ENCODE data around the gene PML.

Gene PML

DNA sequence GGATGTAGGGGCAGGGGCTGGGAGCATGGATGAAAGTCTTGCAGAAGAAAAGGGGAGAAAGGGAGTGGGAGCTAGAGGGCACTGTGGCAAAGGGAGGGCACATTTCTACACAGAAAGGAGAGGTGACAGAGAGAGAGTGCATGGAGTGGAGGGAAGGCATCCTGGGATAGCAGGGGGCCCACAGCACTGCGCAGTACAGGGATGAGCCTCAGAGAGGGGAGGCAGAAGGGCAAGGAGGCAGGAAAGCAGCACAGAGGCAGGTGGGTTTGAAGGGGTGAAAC is 7.8 kb upstream of the PML start:
- no peak for DNase-seq

DNA sequence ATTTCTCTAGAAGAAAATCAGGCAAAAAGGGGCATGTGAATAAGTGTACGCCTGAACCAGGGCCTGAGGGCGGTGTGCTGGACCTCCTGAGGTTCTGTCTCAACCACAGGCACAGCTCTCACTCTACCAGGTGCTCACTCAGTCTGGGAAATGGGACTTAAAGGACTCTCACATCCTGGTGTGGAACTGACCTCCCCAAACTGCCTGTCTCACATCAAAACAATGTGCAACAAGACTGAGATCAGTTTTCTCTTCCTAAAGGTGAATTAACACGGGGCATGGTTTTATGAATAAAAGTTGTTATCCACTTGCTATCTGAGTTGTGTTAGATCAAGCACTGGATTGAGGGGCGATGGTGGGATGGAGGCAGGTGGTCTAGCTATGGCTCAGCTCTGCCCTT is 7.3 kb upstream of the PML start:
- DNase-seq, result no peak

DNA sequence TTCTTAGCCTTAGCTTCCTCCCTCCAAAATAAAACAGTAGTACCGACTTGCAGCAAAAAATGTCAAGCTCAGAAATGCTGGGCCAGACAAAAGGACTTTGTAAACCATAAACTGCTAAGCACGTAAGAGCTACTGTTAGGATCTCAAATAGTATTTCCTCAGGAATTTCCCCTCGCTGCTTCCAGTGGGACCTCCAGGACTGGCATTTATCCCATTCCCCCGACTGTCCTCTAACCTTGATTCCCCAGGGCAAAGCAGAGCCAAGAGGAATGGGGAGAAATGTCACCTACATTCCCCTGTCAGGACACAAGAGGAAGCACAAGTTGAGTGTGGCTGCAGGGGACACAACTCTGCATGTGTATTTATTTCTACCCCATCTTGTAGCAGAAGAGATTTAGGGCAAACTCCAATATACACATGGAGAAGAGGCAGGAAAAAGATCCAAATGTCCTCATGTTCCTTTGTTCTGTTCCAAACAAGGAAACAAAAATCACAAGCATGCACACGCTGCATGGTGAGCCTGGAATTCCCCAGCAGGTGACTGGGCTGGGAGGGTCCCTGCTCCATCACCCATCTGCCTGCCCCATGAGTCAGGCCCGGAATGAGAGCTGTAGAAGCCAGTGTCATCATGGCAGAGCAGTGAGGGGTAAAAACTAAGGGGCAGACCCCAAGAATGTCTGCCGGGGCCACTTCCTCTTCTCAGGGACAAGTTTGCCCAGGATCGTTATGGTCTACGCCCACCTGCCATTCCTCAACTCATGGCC is 6.7 kb upstream of the PML start:
- no peak for DNase-seq

DNA sequence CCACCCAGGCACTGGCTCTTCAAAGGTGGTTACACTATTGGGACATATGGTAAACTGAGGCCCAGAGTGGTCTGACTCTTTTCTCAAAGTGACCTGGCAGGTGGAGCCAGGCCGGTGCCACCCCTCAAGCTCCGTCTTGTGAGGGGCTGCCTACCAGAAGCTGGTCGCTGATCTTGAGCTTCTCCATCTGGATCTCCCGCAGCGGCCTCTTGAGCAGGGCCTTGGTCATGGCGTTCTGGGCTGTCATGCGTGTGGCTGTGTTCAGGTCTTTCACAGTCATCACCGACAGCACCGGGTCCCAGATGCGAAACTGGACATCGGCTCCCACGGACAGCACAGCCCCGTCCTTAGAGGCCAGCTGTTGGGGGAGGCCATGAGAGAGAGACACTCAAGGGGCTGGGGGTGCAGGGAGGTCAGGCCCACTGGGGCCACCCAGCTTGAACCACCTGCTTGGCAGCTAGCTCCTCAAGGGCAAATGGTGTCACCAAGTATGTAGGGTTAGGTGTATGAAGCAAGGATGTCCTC is 6.0 kb upstream of the PML start:
- DNase-seq, result no peak

DNA sequence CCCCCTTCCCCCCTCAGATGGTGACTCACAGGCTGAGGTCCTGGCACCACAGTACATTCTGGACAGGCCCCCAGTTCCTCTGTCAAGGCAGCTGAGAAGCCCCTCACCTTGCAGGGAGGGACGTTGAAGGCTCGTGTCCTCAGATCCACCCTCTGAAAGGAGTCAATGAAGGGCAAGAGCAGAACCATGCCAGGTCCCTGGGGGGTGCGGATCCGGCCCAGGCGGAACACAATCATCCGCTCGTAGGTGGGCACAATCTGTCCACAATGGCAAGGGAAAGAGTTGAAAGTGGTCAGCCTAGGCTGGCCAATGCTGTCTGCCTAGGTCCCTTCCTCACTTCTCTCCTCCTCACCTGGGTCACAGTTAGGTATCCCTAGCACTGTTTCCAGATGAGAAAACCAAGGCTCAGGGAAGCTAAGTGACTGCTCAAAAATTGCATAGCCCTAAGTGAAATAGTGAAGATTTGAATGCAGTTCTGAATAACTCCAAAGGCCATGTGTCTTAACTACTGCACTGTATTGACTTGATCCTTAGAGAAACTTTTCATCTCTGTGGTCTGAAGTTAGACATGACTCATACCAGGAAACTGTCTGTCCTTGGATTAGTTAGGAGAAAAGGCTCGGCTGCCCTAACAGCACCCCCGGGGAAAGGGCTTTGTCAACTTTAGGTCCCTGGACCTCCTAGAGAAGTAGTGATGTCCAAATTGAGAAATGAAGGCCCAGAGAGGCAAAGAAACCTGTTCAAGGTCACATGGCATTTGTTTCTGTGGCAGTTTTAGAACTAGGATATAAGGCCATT is 5.3 kb upstream of the PML start:
- DNase-seq, result no peak

DNA sequence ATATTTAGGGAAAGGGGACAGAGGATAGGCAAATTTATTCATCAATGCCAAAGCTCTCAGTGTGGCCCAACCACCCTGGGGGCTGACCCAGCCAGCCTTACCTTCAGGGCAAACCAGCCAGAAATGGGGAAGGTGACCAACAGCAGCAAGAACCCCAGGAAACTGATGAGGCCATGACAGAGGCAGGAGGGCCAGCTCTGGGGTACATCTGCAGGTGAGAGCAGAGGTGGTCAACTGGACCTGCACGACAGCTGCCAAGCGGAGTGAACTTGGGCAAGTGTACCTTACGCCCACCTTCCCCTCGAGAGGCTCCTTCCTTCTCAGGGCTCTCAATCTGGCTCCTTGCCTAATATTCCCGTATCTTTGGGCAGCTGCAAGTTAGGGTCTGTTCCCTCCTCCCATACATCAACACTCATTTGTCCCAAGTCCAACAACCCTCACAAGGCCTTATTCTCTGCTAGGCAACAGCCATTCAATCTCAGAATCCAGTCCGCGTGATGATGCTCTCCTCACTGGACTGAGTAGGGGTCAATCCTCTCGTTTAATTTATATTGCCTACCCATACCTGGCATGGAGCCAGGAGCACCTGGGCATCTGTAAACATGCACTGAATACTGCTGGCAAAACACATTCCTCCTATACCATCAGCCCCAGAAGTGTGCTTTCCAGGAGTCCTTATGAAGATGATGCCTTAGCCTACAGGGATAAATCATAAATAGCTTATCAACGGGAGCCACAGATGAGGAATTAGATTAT is 4.1 kb upstream of the PML start:
- no peak for DNase-seq

DNA sequence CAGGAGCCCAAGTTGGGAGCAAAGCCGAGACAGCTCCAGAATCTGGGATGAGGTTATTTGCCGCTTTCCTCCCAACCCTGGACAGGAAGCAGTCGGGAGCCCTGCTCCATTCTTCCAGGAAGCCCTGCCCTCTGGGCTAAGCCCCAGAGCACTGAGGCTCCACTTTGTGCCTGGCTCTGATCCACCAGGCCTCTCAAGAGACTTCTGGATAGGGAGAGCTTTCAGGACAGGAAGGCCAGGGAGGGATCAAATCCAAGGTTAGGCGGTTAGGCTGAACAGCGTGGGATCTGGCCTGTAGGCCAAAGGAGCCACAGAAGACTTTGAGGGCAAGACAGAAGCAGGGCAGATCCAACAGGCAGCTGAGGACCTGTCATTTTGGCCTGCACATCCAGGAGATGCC is 3.3 kb upstream of the PML start:
- DNase-seq, result no peak

DNA sequence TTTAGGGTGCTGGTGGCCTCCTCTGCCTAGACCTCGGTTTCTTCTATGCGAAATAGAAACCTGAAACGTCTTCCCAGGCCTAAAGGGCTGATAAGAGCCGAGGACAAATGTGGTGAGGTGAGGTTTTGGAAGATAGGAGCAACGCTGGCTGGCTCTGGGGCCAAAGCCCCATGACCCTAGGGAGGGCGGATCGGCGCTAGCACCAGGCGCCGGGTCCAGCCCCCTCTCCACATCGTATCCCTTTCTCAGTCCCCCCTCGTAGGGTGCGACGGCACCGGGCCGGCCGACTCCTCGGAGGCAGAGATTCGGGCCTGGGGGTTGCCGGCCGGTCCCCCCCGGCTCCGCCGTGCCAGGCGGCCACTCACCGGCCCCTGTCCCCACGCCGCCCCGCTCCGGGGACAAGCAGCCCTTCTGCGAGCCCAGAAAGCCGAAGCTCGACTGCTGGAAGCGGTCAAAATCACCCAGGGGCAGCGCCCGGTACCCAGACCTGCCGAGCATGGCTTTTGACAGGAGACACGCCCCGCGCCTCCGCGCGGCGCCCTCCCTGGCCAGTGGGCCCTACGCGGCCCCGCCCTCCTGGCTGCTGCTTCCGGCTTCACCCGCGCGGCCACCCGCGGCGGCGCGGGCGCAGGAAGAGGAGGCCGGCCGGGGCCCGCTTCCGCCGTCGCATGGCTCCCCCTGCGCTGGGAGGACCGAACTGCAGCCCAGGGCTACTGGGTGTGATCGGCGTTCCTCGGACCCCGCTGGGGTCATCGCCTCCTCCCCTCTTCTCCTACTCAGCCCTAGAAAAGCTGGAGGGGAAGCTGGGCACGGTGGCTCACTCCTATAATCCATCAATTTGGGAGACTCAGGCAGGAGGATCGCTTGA is 2.6 kb upstream of the PML start, which contains the start of gene STOML1:
Gene STOML1, minus strand, starts transcription at position 570 of the 868 bp plus-strand sequence. Its CDS starts 72 bp downstream, at position 498.
- DNase-seq, result peak in 1 of 2 experiments; percentile 57

DNA sequence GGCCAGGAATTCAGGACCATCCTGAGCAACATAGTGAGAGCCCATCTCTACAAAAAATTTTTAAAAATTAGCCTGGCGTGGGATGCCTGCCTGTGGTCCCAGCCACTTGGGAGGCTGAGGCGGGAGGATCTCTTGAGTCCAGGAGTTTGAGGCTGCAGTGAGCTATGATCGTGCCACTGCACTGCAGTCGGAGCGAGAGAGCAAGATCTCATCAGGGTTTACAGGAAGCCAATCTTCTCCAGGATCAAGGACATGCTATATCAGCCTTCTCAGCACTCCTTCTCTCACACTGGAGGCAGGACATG is 2.0 kb upstream of the PML start:
- no peak for DNase-seq

DNA sequence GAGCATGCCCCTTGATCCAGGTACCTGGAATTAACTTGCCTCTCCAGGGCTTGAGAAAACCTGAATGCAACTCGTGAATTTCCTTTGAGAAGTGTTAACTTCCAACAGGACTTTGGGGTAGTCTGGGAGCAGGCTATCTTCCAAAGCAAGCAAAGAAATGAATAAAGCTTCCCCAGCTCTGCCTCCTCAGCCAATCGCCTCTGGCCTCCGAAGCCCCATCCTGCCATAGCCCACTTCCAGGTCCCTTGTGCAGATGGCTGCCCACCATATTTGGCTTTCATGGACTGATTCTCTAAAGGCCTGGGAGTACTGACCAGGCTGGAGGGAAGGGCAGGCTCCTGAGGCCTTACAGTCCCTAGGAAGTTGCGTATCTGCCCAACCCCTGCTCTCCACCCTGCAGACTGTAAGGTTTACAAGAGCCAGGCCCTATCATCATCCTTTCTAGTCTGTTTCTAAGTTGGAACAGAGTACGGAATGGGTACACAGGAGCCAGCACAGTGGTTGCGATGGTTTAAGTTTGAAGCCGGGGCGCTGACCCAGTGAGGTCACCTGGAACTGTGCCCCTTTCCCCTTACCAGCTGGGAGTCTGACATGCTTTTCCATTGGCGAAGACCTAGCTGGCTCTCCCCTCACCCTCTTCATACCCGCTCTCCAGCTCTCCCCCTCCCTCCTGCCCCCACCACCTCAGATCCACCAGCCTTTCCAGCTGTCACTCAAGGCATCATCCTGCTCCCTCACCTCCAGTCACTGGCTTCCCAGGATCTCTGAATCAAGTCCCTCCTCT is 1.1 kb upstream of the PML start:
- DNase-seq, result no peak

DNA sequence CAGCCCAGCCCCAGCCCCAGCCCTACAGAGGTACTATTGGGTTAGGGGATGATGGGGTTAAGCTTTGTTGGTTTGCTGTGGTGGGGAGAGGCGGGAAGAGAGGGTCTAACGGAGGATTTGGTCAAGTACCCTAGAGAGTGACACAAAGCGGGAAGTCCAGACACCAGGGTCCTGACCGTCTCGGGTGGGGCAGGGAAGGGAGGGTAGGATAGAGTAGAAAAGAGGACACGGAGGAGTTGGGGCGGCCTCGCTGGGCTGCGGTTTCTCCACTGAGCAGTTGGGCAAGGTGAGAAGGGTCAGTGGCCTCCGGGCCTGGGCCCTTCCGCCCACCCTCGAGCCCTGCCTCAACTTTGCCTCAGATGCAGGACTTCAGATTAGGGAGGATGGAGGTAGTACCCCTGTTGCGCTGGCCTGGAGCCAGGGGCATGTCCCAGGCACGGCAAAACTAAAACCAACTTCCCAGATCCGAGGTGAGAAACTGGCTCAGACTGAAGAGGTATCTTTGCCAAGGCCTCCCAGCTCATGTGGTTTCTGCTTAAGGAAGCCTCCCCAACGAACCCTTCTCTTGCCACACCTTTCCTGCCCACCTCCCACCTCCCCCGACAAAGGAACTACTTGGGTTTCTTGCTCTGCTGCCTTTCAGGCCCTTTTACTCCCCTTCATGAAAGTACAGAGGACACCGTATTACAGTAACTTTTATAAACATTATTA is 551 bp downstream of the PML start:
- DNase-seq, result no peak

DNA sequence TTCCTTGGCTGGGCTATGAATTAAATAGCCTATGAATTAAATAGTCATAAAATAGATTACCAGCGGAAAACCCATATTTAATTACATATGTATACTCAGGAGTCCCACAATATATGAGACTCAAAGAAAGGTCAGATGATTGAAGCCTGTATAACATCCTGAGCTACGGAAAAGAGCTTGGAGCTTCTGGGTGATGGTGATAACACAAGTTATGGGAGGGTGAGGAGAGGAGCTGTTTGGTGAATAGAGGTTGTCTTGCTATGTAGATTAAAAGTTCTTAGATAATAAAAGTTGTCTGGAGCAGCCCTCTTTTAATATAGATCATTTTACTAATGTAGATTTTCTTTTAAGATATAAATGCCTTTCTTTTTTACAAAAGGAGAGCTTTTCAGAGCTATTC is 1.8 kb downstream of the PML start:
- DNase-seq, result no peak

DNA sequence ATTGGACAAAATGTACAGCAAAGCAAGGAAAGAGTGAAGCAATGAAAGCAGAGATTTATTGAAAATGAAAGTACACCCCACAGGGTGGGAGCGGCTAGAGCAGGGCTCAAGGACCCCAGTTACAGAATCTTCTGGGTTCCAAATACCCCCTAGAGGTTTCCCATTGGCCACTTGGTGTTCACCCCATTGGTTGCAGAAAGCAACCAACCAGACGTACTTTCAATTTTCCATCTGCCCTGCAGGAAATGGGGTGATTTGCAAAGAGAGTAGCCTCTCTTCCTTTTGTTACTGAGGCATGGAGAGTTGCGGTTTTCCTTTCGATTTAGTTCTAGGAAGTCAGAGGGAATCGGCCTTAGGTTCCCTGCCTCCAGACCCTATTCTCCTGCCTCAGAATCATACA is 2.4 kb downstream of the PML start:
- no peak for DNase-seq

DNA sequence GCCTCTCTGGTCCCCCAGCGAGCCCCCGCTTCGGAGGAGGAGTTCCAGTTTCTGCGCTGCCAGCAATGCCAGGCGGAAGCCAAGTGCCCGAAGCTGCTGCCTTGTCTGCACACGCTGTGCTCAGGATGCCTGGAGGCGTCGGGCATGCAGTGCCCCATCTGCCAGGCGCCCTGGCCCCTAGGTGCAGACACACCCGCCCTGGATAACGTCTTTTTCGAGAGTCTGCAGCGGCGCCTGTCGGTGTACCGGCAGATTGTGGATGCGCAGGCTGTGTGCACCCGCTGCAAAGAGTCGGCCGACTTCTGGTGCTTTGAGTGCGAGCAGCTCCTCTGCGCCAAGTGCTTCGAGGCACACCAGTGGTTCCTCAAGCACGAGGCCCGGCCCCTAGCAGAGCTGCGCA is 3.5 kb downstream of the PML start:
- DNase-seq, result no peak

DNA sequence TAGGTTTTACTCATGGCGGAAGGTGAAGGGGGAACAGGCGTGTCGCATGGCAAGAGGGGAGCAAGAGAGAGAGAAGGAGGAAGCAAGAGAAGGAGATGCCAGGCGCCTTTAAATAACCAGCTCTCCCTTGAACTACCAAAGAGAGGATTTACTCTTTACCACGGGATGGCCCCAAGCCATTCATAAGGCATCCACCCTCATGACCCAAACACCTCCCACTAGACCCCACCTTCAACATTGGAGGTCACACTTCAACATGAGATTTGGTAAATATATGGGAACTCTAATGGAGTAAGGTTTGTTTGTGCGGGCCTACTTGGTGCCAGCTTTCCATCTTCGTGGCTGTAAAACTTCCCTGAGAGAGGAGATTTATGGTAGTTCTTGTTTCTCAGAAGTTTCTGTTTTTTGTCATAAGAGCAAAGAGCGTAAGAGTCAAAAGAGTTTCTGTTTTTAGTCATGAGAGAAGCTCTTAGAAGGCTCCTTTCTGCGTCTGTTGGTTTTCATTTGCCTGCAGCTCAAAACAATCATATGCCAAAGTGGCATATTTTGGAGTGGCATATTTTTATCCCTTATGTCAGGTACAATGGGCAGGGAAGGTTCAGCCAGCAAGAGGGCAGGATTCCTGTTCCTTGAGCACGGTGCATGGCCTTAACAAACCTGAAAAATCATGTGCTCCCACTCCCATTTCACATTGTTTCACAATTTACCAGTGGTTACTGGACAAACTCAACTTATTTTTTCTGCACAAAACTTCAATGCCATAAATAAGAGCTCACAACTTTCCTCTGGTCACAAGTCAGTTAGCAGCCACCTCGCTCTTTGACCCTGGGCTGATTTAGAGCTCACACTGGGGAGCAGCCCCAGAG is 12.5 kb downstream of the PML start:
- DNase-seq, result no peak

DNA sequence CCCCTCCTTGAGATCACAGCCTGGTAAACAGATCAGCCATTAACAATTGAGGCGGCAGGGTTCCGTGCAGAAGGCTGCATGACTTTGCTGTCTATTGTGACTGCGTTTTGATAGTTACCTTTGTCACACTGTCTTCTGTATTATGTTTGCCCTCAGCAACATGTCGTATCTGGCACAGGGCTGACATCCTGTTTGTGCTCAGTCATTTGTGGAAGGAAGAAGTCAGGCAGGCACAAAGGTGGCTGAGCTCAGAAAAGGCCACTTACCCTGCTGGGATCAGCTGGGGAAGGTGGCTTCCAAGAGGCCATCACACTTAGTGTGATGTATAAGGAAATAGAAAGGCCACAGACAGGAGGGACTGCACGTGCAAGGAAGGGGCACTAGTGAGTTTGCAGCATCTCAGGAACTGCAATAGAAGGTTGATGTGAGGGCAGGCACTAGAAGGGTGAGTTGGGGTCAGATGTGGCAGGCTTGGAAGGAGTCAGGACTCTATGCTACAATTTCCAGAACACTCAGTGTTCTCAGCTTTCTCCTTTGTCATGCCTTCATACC is 13.4 kb downstream of the PML start:
- no peak for DNase-seq

DNA sequence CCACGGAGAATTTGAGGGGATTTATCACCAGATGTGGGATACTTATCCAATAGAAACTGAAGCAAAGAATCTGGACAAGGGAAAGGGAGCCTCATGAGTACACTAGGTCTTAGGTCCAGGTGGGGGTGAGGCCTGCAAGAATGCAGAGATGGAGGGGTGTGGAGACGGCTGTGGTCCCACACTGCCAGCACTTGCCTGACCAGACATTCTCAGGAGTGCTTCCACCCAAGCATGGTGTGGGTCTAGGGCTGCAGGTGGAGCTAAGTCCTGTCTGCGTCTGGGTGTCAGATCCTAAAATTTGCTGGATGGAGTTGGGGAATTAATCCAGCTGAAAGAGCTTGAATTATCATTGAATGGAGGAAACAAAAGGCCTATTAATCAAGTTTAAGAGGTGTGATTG is 14.4 kb downstream of the PML start:
- DNase-seq, result no peak

DNA sequence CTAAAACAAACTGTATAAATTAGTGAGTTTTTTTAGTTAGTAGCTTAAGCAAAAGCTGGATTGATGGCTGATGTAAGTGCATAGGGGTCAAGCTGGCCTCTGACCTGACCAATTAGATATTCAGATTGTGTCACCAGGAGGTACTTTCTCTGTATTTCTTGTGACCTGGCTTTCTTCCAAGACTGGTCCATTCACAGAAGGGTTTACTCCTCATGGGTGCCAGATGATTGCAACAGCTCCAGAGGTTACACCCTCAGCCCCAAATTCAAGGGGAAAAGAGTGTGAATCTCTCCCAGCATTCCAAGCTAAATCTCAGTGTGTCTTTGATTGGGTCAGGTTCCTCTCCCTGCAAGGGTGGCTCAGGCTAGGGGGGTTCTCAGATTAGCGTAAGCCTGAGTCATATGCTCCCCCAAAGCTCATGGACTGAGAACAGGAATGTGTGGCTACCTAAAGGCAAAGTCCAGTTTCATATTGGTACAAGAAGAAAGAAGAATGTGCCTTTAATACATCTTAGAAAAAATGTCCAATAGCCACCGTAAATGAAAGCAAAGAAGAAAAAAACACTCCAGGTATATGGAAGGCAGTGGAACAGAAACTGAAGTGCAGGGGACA is 16.5 kb downstream of the PML start:
- no peak for DNase-seq

DNA sequence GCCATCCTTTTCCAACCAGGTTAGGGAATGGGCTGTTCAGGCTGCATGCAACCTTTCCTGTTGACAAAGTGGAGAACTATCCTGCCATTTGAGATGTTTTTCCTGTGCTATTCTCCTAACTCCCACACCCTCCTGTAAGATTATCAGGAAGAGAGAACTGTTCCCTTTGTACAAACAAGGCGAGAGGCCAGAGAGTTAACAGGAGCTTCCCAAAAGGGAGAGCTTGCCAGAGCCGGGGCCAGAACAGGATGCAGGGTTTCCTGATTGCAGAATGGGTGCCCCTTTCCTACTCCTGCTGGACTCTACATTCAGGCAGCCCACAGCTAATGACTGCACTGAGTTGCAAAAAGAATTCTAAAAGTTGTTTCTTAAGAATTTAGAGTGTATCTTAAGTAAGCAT is 17.1 kb downstream of the PML start:
- no peak for DNase-seq

Measured in cerebellar nuclear complex (tissue), 1 donor.